CD4-positive, alpha-beta T cell treated with Interleukin-12 subunit alpha and Interleukin-12 subunit beta, for 1 hour (primary cell): ENCODE results near the gene ZNF239.
"Not testable (repeated sequence)": the region's sequence is repeated elsewhere in the genome, so short reads cannot be mapped to it uniquely, and the experiment has no call there.

ENCODE experiments used
- DNase-seq: peaks from one replicate; pipeline ENCODE4 v3.0.0-alpha.2; 2020

Gene ZNF239

GRCh38 chr10:43576062-43576461 lies 1.6 kb upstream of the ZNF239 start:
- DNase-seq, result peak; percentile 35

- DNase-seq, result no peak
Observed at GRCh38 chr10:43574906-43575305, 490 bp upstream of the ZNF239 start.

GRCh38 chr10:43573250-43574000 lies 991 bp downstream of the ZNF239 start:
- DNase-seq, result peak; percentile 20

- DNase-seq, result no peak
Observed at GRCh38 chr10:43570971-43571370, 3.4 kb downstream of the ZNF239 start.

GRCh38 chr10:43569681-43570080 lies 4.7 kb downstream of the ZNF239 start:
- DNase-seq, result no peak

- no peak for DNase-seq
Observed at GRCh38 chr10:43557214-43557613, 17.2 kb downstream of the ZNF239 start.

GRCh38 chr10:43543746-43544145 lies 30.7 kb downstream of the ZNF239 start:
- DNase-seq, result not testable (repeated sequence)

GRCh38 chr10:43524434-43525247 lies 49.8 kb downstream of the ZNF239 start:
- DNase-seq, result no peak
